PC-9 (cell line): ENCODE measurements around the gene POP4.

Experiments used
- CTCF ChIP-seq: fragments of 200-600 bp; sonication (generic); conservative IDR thresholded peaks from 2 replicates; pipeline ENCODE4 v1.6.1; 2017; ENCODE audit warnings: mixed run types, antibody characterized with exemption, mild to moderate bottlenecking, moderate library complexity
- EZH2 ChIP-seq: fragments of 200-600 bp; sonication (generic); IDR thresholded peaks from 2 replicates; pipeline ENCODE4 v1.8.0; 2017; ENCODE audit warnings: antibody characterized with exemption, low read depth

GRCh38 chr19:29579308-29579910, 26.7 kb upstream of the POP4 start:
- no peak for TF ChIP-seq CTCF
- no peak for TF ChIP-seq EZH2
